ENCODE results near the gene STXBP6.

STXBP6 gene

DNA sequence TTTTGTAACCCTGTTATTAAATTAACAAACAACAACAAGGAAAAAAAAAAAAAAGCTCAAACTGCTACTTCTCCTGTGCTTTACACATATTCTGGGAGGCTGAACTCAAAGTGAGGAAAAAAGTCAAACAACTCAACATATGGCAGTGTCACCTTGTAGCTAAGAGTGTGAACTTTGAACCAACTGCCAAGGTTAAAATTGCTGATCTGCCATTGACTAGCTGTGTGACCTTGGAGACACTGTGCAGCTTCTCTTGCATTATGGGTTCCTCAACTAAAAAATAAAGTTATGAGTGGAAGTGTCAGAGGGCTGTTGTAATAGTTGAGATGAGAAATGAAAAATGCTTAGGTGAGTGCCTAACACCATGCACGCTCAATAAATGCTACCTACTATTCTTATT lies 34.2 kb downstream of the STXBP6 start:
- DNase-seq (ENCODE audit: low read depth) = no peak

DNA sequence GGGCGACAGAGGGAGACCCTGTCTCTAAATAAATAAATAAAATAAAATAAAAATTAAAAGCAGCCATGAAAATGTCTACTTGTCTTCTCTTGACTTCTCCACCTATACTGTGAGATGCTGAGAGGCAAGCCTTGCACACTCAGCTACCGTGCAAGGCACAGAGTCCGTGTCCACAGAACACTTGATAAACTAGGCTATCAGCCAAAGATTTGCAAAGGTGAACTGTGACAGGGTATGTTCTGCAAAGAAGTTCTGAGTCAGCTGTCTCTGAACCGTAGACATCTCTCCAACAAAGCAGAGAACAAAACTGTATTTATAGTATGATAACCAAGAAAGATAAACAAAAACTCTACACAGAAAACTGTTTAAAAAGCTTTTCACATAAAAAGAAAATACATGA lies 35.5 kb downstream of the STXBP6 start:
- DNase-seq (ENCODE audit: low read depth) = no peak

DNA sequence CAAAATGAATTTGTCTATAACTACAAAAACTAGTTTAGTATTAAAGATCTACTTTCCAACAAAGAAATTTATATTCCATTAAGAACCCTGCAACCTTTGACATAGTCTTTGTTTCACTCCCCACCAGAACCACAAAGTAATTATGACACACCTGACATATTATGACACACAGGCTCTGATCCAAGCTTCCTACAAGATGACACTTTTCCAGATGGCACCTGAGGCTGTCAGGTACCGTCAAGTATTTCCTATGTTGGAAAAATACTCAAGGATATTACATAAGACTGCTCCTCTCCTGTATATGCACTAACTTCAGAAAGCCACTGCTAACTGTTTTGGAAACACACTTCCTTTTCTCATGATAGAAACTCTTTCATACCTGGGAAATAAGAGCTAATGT lies 38.9 kb downstream of the STXBP6 start:
- DNase-seq (ENCODE audit: low read depth) = no peak

DNA sequence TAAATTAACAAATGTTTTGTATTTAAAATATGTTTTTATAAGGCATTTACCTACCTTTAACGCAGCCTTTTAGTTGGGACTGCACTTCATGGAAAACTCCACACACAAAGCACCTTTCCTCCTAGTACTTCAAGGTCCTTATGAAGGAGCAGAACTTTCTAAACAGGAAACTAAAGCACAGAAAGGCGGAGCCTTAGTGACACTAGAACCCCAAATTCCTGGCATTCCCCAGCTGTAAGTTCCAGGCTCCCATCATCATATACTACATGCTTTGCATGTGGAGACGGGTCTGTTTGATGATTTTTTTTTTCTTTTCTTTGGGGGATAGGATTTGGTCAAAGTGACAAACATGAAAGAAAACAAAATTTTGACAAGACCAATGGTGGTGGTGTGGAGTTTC lies 39.5 kb downstream of the STXBP6 start:
- DNase-seq (ENCODE audit: low read depth) = no peak

DNA sequence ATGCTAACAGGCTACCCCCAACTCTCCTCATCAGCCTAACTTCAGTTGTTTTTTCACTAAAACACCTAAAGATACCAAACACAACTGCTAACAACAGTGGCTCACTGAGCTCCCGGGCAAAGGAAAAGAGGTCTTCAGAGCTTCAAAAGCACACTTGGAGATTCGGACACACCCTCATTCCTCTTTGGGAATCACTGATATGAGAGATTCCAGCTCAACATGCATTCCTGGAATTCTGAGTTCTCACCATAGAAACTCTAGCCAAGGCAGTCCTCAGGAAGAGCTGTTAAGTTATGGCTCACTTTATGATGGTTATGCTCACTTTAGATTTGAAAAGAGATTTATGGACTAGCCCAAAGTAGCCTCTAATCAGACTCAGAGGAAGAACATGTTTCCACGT lies 40.1 kb downstream of the STXBP6 start:
- DNase-seq (ENCODE audit: low read depth) = no peak

DNA sequence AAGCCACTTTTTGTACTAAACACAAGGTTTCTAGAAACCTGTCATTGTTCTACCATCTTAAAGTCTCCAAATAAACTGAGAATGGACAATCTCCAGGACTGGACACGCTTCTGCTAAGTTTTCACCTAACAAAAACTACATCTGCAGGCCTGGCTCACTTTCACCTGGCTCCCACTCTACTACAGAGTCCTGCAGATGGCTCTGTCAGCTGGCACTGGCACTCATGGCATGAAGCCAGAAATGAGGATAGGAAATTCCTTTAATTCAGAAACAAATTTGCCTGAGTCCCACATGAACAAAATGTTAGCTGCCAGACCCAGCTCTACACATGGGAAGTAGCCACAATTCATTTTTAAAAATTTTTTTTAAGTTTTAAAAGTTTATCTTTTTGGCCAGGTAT lies 42.1 kb downstream of the STXBP6 start:
- DNase-seq (ENCODE audit: low read depth) = no peak

DNA sequence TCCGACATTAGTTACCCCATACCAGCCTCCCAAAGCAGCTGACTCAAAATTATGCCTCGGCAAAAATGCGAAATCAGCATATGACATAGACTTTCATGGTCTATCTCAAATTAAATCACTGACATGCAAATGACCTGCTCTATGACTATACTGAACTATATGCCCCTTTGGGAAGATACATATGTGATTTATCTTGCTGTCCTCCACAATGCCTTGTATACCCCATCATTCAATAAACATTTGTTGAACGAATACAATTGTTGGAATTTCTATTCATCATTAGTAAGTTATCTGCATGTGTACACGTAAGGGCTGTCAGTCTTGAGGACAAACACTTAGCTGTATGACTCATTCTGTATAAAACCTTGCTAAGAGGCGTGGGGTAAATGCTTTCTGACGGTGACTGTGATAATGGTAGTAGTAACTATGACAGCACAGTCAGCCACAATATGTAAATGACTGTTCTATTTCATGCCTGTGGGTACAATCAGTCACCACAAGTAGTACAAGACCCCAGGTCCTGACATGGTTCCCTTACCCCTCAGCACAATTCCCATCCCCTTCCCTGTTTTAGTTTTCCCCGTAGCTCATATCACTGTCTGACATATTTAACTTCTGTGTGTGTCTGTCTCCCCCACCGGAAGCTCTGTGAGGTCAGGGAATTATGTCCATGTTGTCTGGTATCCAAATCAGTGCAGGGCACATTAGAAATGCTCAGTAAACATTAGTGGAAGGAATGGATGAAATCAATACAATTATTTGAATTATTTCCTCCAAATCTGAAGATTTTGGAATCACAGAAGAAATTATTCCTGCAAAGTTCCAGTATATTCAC lies 42.8 kb downstream of the STXBP6 start:
- no peak for DNase-seq (ENCODE audit: low read depth)

DNA sequence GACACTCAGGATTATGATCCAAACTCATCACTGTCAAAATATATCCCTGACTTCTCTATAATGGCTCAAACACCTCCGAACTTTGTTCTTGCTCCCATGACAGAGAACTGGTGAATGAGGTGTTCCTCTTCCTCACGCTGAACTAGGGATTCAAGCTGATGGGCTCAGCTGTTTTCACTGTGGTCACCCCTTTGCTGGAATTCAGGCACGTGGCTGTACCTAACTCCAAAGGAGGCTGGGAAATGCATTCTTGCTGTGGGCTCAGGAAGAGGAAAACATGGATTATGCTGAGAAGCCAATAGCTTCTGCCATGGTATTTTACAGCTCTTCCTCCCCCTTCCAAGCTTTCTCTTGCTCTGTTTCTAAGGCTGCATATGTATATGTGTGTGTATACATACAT lies 43.9 kb downstream of the STXBP6 start:
- no peak for DNase-seq (ENCODE audit: low read depth)

DNA sequence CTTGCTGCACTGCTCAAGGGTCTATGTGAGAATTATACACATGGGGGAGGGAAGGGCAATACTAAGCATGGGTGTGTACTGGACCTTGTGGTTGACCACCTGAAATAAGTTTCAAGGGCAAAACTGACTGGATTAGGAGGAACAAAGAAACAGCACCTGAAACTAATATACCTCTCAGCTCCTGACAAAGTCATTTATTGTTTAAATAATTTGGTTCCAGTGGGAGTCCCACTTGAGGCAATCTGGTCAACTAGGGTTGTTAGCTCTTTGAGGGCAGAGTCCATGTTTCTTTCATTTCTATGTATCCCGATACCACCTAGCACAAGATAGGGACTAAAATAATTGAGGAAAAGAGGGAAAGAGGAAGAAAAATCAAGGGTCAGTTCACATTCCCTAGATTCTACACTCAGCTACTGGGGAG lies 45.5 kb downstream of the STXBP6 start:
- no peak for DNase-seq (ENCODE audit: low read depth)

DNA sequence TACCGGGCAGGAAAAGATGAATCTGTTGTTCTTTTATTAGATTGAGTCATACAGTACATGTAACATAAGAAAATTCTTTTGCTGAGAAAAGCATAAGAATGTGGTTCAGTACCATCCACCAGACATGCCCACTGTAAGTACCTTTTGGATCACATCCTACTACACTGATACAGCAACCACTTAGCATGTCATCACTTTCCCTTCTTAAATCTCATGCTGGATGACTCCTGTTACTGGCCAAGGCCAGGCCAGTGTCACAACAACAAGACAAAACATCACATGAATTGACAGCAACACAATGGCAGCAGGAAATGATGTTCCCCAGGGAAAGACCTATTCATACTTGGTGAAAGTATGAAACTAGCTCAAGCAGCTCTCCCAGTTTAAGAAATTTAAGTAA lies 46.4 kb downstream of the STXBP6 start:
- DNase-seq (ENCODE audit: low read depth) = no peak

DNA sequence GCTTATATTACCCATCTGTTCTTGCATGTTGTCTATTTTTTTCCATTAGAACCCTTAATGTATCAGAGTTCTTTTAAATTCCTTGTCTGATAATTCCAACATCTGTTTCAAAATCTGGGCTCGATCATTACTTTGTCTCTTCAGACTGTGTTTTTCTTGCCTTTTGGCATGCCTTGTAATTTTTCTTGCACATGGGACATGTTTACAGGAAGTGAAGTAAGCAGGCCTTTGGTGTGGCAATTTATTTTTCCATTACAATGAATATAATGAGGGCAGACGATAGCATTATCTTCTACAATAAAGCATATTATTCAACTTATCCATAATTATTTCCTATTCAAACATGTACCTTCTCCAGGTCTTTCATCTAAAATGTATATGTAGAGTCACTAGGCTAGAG lies 48.3 kb downstream of the STXBP6 start:
- no peak for DNase-seq (ENCODE audit: low read depth)

DNA sequence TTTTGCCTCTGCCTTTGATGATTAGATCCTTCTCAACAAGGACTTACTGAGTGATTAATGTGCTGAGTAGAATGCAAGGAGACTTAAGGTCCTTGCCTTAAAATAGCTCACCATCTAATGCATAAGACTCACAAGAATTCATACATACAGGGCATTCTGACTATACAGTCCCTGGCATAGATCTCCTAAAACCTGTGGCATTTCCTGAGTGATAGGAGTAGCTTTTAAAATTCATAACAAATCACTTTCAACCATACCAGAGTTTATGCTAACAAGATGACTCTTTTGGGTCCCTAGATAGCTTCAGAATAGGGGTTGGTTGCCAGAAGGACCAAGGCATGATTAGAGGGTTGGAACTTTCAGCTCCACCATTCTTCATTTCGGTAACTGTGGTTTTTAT lies 48.8 kb downstream of the STXBP6 start:
- DNase-seq (ENCODE audit: low read depth) = no peak

DNA sequence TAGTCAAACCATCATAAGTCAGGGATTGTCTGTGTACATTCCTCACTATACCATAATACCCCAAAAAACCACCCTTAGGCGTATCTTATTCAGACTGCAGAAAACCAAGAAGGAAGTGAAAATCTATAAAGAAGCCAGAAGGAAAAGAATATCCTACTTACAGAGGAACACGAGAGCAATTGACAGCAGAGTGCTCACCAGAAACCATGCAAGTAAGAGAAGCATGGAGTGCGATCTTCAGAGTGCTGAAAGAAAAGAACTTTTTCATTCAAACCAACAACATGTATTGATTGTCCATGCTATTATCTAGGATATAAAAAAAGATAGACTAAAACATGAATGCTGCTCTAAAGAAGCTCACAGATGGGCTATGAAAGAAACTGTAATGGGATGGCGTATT lies 50.8 kb downstream of the STXBP6 start:
- no peak for DNase-seq (ENCODE audit: low read depth)

DNA sequence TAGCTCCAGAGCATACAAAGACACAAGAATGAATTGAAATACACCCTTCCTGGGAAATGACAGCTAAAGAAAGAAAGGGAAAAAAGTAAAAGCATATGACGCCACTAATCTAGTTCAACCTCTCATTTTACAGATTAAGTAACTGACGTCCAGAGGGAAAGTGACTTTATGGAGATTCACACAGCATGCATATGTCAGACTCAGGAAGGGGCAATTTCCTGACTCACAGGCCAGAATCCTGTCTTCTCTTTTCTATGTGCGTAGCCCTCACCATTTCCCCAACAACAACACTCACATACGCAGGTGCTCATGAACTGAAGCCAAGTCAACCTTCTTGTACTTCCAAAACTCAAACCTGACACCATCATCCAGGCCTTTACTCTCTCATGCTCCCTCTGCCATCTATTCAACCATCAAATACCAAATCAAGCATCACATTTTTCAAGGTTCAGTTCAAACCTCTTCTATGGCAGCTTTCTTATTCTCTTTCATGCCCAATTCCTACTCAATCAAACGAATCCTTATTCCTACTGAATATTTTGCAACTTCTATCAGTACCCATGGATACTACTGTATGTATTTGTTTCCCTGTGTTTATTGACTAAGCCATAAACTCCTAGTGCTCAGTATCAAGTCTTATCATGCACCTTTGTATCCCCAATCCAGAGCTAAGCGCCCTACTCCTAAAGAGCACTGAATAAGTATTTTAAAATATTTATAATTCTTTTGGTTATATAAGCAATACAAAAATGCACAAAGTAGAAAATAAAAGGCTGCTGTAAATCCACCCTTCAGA lies 52.8 kb downstream of the STXBP6 start:
- DNase-seq (ENCODE audit: low read depth) = no peak

DNA sequence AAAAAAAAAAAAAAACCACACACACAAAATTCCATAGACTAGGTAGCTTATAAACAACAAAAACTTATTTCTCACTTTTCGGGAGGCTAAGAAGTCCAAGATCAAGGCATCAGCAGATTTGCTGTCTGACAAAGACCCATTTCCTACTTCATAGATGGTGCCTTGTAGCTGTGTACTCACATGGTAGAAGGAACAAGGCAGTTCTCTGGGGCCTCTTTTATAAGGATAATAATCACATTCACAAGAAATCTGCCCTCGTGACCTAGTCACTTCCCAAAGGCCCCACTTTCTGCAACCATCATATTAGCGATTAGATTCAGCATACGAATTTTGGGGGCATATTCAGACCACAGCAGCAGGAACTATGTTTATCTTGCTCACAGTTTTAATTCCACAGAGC lies 54.9 kb downstream of the STXBP6 start:
- DNase-seq (ENCODE audit: low read depth) = no peak

DNA sequence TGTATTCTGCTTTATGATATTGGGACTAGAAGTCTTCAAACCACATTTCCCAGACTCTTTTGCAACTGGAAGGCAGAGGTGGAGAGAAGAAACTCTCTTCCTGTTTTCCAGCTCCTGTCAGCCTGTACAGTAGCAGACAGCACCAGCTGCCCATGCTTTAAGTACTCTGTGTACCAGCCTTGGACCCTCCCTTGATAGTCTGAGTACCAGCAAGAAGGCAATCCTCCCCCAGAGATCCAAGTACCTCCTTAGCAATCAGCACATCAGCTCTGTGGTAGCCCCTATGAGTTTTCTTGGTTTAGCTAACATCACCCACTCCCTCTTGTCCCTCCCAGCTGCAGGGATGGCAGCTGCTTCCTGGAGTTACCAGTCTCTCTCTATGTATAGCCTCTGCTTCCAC lies 56.3 kb downstream of the STXBP6 start:
- no peak for DNase-seq (ENCODE audit: low read depth)

DNA sequence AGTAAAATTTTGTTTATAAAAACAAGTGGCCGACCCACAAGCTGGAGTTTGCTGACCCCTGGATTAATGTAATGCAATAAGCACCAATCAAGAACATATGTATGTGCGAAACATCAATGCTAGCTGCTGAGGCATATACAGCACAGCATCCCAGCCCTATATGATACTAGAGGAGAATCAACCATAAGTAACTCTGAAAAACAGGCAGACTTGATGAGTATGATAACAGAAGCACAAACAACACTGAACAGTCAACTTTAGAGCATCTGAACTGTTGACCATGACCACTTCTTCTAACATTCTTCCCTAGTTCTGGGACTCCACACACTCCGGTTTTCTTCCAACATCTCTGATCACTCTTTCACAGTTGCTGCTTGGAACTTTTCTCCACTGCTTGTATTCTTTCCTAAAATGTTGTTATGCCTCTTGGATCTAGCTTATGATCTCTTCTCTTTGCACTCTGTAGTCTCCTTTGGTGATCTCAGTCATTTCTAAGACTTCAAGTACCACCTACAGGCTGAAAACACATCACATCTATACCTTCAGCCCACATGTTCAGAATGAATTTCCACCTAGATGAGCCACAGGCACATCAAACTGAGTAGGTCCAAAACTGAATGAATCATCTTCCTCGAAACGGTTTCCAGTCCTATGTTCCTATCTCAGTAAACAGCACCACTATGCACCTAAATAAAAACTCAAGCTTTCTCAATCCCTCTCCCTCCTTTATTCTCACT lies 57.2 kb downstream of the STXBP6 start:
- DNase-seq (ENCODE audit: low read depth) = no peak

DNA sequence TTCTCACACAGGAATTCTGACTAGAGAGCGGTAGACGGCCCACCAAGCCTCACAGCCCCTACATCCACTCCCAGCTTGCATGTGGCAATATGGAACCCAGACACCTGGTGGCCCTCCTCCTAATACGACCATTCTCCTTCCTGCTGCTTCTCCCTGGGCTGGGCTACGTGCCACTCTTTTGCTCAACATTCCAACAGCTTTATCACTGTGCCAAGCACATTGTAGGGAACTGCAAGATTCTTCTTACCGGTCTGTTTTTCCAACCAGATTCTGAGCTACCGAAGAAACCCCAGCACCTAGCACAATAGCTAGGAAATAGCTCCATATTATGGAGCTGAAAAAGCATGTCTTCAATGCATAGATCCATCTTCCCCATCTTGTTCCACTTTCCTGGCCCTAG lies 58.1 kb downstream of the STXBP6 start:
- DNase-seq (ENCODE audit: low read depth) = no peak

DNA sequence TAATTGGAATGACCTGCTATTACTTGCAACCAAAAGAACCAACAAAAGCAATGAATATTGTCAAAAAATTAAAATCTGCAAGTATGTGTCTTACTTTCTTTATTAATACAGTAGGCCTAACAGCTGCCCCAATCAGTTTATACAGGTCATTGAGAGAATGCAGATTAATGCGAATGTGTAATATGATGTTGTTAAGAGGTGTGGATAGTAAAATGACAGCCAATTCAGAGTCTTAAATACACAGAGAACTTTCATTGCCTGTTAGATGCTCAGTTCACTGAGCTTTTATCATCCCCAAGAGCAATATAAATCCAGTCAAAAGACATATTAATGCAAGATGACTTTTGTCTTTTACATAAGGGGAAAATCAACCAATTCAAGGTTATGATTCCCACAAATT lies 58.7 kb downstream of the STXBP6 start:
- no peak for DNase-seq (ENCODE audit: low read depth)

DNA sequence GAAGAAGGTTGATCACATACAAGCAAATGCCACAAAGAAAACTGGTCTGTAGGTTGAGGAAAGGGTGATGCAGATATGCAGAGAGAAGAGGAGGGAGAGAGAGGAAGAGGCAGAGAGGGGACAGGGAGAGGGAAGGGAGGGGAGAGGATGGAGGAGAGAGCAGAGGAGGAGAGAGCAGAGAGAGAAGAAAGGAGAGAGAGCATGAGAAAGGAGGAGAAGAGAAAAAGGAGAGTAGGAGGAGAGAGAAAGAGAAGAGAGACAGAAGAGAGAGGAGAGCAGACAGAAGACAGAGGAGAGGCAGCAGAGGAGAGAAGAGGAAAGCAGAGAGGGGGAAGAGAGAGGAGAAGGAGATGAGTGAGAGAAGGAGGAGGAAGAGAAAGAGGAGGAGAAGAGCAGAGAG lies 59.2 kb downstream of the STXBP6 start:
- DNase-seq (ENCODE audit: low read depth) = no peak

DNA sequence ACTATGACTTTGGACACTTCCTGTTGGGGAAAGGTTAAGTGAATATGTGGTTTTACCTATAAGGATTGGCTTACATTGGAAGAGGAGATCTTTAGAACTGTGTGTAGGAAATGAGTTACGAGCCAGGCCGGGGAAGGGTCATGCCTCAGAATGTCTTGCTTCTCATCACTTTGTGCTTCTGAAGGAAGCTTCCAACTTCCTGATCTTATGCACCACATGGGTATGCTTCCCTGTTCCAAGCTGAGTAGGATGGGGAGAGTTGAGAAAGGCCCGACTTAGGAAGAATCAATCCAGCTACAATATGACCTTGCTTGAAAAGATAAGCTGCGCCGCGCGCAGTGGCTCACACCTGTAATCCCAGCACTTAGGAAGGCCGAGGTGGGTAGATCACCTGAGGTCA lies 59.9 kb downstream of the STXBP6 start:
- no peak for DNase-seq (ENCODE audit: low read depth)

DNA sequence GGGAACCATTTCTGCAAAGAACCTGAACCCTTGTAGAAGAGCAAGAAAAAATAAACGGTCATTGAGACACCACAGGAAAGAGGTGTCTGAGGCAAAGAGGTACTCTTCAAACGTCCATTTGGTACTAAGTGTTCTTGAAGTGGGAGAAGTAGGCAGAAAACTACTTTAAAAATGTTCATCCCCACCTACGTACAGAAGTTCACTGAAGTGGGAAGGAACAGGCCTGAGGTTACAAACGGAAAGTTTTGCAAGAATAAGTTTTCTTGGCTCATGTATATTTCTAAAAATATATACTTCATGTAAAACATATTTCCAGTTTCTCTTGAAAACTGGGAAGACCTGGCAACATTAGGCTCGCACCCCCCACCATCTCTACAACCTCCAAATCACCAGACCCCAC lies 61.2 kb downstream of the STXBP6 start:
- DNase-seq (ENCODE audit: low read depth) = no peak
